Progenitor cell of endocrine pancreas (in vitro differentiated cells): ENCODE measurements around the gene CETN1. TPM values are rescaled to one million over a fixed set of nuclear protein-coding genes. Genes with fewer than 3 reads are reported as not detected.

Experiments used
- DNase-seq: peaks from one replicate; pipeline ENCODE4 v3.0.0; 2021; ENCODE audit warnings: low spot score; ENCODE audit not compliant: unreplicated experiment
- H3K27ac Mint-ChIP-seq: 2 replicates; pipeline ENCODE4 v1.8.0; 2021; ENCODE audit warnings: mild to moderate bottlenecking, moderate library complexity, mixed read lengths
- H3K27me3 Mint-ChIP-seq: 2 replicates; pipeline ENCODE4 v1.8.0; 2021; ENCODE audit warnings: mixed read lengths
- H3K36me3 Mint-ChIP-seq: 2 replicates; pipeline ENCODE4 v1.8.0; 2022; ENCODE audit warnings: mixed read lengths; ENCODE audit not compliant: insufficient read depth
- H3K4me1 Mint-ChIP-seq: 2 replicates; pipeline ENCODE4 v1.8.0; 2021; ENCODE audit warnings: low read depth, mixed read lengths
- H3K4me3 Mint-ChIP-seq: 2 replicates; pipeline ENCODE4 v1.8.0; 2021; ENCODE audit warnings: low read depth, mild to moderate bottlenecking, moderate library complexity, mixed read lengths
- H3K9me3 Mint-ChIP-seq: 2 replicates; pipeline ENCODE4 v1.8.0; 2021; ENCODE audit warnings: low read depth, mixed read lengths
- total RNA-seq: library from RNA; stranded (reverse); gene quantifications from 2 replicates; pipeline ENCODE4 v1.2.1, GENCODE V29; 2021
- TF ChIP-seq, protein P1 (sequence below): fragments of 200-600 bp; sonication (generic); IDR thresholded peaks from one replicate; pipeline ENCODE4 v1.5.0; 2021; ENCODE audit warnings: antibody characterized with exemption, mild to moderate bottlenecking; ENCODE audit not compliant: unreplicated experiment

CETN1 gene
- total RNA-seq, 1 donor from 2014 or later: not detected

GRCh38 chr18:577643-578375 lies 2.4 kb upstream of the CETN1 start:
- DNase-seq: no peak
- TF ChIP-seq, protein P1, sequence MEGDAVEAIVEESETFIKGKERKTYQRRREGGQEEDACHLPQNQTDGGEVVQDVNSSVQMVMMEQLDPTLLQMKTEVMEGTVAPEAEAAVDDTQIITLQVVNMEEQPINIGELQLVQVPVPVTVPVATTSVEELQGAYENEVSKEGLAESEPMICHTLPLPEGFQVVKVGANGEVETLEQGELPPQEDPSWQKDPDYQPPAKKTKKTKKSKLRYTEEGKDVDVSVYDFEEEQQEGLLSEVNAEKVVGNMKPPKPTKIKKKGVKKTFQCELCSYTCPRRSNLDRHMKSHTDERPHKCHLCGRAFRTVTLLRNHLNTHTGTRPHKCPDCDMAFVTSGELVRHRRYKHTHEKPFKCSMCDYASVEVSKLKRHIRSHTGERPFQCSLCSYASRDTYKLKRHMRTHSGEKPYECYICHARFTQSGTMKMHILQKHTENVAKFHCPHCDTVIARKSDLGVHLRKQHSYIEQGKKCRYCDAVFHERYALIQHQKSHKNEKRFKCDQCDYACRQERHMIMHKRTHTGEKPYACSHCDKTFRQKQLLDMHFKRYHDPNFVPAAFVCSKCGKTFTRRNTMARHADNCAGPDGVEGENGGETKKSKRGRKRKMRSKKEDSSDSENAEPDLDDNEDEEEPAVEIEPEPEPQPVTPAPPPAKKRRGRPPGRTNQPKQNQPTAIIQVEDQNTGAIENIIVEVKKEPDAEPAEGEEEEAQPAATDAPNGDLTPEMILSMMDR: no peak
- H3K9me3 Mint-ChIP-seq: peaks cover 4% of the 10 kb centered on the region
- H3K4me3 Mint-ChIP-seq: no peak overlapping the region
- H3K27ac Mint-ChIP-seq: no peak overlapping the region
- no peaks in the 10 kb centered on the region for H3K36me3 Mint-ChIP-seq
- H3K27me3 Mint-ChIP-seq: no peaks in the 10 kb centered on the region
- H3K4me1 Mint-ChIP-seq: no peaks in the 10 kb centered on the region

DNA sequence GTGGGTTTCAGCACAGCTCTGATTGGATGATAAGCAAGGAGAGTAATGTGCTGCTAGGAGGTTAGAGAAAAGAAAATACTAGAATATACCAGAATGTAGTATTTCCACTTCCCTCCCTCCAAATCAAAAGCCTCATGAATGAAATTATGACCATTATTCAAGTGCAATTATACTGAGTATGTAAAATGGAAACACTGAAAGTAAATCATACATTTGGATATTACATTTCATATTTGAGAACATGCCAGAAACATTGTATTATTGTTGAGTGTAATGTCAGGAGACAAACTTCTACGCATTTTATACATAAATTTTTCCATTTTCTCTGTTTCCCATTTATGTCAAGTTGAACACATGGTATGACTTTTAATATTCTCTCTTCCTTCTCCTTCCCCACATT lies 942 bp upstream of the CETN1 start:
- TF ChIP-seq, protein P1: no peak
- H3K9me3 Mint-ChIP-seq: peaks cover 4% of the 10 kb centered on the region
- no peak overlapping the region for H3K27ac Mint-ChIP-seq
- no peak overlapping the region for H3K4me3 Mint-ChIP-seq
- no peaks in the 10 kb centered on the region for H3K27me3 Mint-ChIP-seq
- H3K36me3 Mint-ChIP-seq: no peaks in the 10 kb centered on the region
- no peak for DNase-seq
- H3K4me1 Mint-ChIP-seq: no peaks in the 10 kb centered on the region

- no peak overlapping the region for H3K27ac Mint-ChIP-seq
- H3K9me3 Mint-ChIP-seq: peaks cover 4% of the 10 kb centered on the region
- H3K4me3 Mint-ChIP-seq: no peak overlapping the region
- TF ChIP-seq, protein P1: no peak
- no peaks in the 10 kb centered on the region for H3K4me1 Mint-ChIP-seq
- H3K27me3 Mint-ChIP-seq: no peaks in the 10 kb centered on the region
- no peaks in the 10 kb centered on the region for H3K36me3 Mint-ChIP-seq
- DNase-seq: no peak
Observed at GRCh38 chr18:581096-581495, 916 bp downstream of the CETN1 start.

- TF ChIP-seq, protein P1: no peak
- no peaks in the 10 kb centered on the region for H3K36me3 Mint-ChIP-seq
- DNase-seq: no peak
- no peaks in the 10 kb centered on the region for H3K27me3 Mint-ChIP-seq
- H3K9me3 Mint-ChIP-seq: peaks cover 4% of the 10 kb centered on the region
- no peak overlapping the region for H3K27ac Mint-ChIP-seq
- no peaks in the 10 kb centered on the region for H3K4me1 Mint-ChIP-seq
- H3K4me3 Mint-ChIP-seq: no peak overlapping the region
Observed at GRCh38 chr18:582465-582864, 2.3 kb downstream of the CETN1 start.

- Mint-ChIP-seq H3K4me3 (no peak overlapping the region), H3K27me3 (peaks cover 3% of the 10 kb centered on the region), H3K36me3 (no peaks in the 10 kb centered on the region), H3K9me3 (peaks cover 4% of the 10 kb centered on the region), H3K4me1 (peaks cover 5% of the 10 kb centered on the region), H3K27ac (no peak overlapping the region)
- TF ChIP-seq, protein P1: no peak
- no peak for DNase-seq
Observed at GRCh38 chr18:595068-595467, 14.9 kb downstream of the CETN1 start.
